Vagina (tissue), 2 donors: ENCODE measurements around the gene THSD7A. TPM values are rescaled to one million over a fixed set of nuclear protein-coding genes. Genes with fewer than 3 reads are reported as not detected.

ENCODE experiments used
- DNase-seq, 2 donors: peaks; one replicate each; pipeline ENCODE4 v3.0.0-alpha.2; 2017; ENCODE audit errors: extremely low spot score in 2 of 2
- H3K27ac ChIP-seq: fragments of 200-600 bp; sonication (generic); one replicate; pipeline ENCODE4 v1.5.1; 2019
- H3K27me3 ChIP-seq: fragments of 200-600 bp; sonication (generic); one replicate; pipeline ENCODE4 v1.5.1; 2019
- H3K36me3 ChIP-seq, 2 donors: fragments of 200-600 bp; sonication (generic); one replicate each; pipeline ENCODE4 v1.5.1; 2017 to 2019
- H3K4me1 ChIP-seq: fragments of 200-600 bp; sonication (generic); one replicate; pipeline ENCODE4 v1.5.1; 2019
- H3K4me3 ChIP-seq, 2 donors: fragments of 200-600 bp; sonication (generic); 1 replicate in 1 of 2; 2 replicates in 1 of 2; pipeline ENCODE4 v1.5.1; 2016 to 2019
- H3K9me3 ChIP-seq: fragments of 200-600 bp; sonication (generic); one replicate; pipeline ENCODE4 v1.5.1; 2019
- POLR2A ChIP-seq, 2 donors: fragments of 450-650 bp; IDR thresholded peaks; one replicate each; pipeline ENCODE4 v1.6.1; 2017; ENCODE audit warnings: antibody characterized with exemption in 2 of 2, mild to moderate bottlenecking in 2 of 2, moderate library complexity in 2 of 2
- POLR2AphosphoS5 ChIP-seq, 2 donors: sonication (generic); formaldehyde crosslinking; IDR thresholded peaks; one replicate each; pipeline ENCODE4 v1.9.0; 2017; ENCODE audit warnings: antibody characterized with exemption in 2 of 2, mild to moderate bottlenecking in 2 of 2, low read depth in 1 of 2; ENCODE audit not compliant: insufficient read depth in 1 of 2
- intact Hi-C: fragments of 100-400 bp; cut with DNase I; formaldehyde crosslinking; loops from one replicate; pipeline ENCODE4 v1.15.1; 2023
- total RNA-seq: library from RNA; depleted of rRNA; stranded (reverse); fragments of >200 nt; gene quantifications from one replicate; pipeline ENCODE4 v1.2.3, GENCODE V29; 2016
- TF ChIP-seq, protein P1 (sequence below), 3 experiments: fragments of 450-650 bp in 2 of 3; fragments of 200-600 bp in 1 of 3; sonication (generic) in 1 of 3; IDR thresholded peaks; one replicate each; pipeline ENCODE4 v1.5.1; 2017 to 2019; ENCODE audit warnings: antibody characterized with exemption in 3 of 3, mild to moderate bottlenecking in 2 of 3, moderate library complexity in 2 of 3

THSD7A gene
- total RNA-seq, 1 donor from 2014 or later, result 9.3 TPM

DNA sequence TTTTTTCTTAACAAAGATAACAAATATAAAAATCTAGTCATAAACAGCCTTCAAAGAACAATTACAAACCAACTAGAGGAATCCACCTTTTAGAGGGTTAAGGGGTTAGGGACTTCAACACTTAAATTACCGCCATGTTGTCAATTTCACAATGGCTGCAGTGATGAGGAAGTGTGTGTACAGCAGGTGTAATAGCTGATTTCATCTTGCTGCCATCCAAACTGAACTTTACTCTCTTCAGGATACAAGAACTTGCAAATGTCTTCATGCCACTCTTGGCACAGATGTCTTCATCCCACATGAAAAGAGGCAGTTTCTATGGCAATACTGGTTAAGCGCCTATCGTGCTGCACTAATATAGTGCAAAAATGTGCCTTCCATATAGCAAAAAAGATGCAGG lies 457.4 kb downstream of the THSD7A start:
- TF ChIP-seq POLR2AphosphoS5 (IDR thresholded peaks at IDR 0.05; ENCODE audit: insufficient read depth in 1 of 2, low read depth in 1 of 2) (no peak), POLR2A (IDR thresholded peaks at IDR 0.05) (no peak)
- TF ChIP-seq, protein P1, sequence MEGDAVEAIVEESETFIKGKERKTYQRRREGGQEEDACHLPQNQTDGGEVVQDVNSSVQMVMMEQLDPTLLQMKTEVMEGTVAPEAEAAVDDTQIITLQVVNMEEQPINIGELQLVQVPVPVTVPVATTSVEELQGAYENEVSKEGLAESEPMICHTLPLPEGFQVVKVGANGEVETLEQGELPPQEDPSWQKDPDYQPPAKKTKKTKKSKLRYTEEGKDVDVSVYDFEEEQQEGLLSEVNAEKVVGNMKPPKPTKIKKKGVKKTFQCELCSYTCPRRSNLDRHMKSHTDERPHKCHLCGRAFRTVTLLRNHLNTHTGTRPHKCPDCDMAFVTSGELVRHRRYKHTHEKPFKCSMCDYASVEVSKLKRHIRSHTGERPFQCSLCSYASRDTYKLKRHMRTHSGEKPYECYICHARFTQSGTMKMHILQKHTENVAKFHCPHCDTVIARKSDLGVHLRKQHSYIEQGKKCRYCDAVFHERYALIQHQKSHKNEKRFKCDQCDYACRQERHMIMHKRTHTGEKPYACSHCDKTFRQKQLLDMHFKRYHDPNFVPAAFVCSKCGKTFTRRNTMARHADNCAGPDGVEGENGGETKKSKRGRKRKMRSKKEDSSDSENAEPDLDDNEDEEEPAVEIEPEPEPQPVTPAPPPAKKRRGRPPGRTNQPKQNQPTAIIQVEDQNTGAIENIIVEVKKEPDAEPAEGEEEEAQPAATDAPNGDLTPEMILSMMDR (IDR thresholded peaks at IDR 0.05), result no peak
- no peaks in the 10 kb centered on the region for H3K4me1 ChIP-seq
- no peak overlapping the region for H3K27ac ChIP-seq
- H3K36me3 ChIP-seq, result no peaks in the 10 kb centered on the region
- intact Hi-C loops, result no loop called here
- H3K4me3 ChIP-seq, result no peak overlapping the region
- no peaks in the 10 kb centered on the region for H3K27me3 ChIP-seq
- DNase-seq, result no peak
- H3K9me3 ChIP-seq, result no peaks in the 10 kb centered on the region

DNA sequence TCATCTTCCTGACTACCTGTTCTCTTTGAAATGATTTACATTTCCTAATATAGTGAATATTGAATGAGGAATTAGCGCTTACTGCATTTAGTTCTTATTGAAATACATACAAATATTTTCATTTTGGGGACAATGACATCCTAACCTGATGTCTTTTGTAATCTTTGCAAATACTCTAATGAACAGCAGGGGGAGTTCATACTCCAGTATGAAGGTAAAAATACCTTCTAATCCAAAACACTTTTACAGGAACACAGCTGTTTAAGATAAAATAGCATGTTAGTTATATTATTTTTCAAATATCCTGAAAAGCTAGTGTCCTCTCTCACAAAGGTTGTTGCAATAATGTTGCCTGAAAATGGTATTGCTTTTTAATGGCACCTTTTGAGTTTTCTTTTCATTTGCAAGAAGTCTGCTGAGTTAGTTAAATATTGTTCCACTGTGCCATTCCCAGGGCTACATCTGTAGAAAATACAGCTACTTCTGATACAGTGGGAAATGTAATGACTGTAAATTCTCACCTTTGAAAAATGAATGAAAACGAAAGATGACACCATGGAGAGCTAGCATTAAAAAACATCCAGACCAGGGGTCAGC lies 458.4 kb downstream of the THSD7A start:
- Histone ChIP-seq H3K4me3 (no peak overlapping the region), H3K36me3 (no peaks in the 10 kb centered on the region), H3K4me1 (no peaks in the 10 kb centered on the region), H3K27ac (no peak overlapping the region), H3K9me3 (no peaks in the 10 kb centered on the region), H3K27me3 (no peaks in the 10 kb centered on the region)
- intact Hi-C loops, result no loop called here
- DNase-seq, result no peak
- TF ChIP-seq, protein P1 (IDR thresholded peaks at IDR 0.05), result no peak
- TF ChIP-seq POLR2A (IDR thresholded peaks at IDR 0.05) (no peak), POLR2AphosphoS5 (IDR thresholded peaks at IDR 0.05; ENCODE audit: insufficient read depth in 1 of 2, low read depth in 1 of 2) (no peak)

DNA sequence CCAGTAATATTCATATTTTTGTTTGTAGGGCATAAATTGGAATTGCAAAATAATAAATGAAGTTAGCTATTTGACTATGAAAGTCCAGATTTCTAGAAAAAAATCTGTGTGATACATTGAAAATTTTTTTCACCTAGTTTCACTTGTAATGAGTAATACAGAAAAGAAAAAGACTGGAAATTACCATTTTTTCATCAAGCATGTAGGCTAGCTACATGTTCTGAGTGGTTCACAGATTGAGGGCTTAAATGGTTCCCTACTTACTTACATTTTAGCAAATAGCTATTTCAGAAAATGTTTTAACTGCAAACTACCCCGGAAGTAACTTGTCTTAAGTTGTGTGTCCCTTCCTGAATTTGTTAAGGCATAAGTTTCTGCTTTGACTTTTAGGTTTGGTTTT lies 462.3 kb downstream of the THSD7A start:
- Histone ChIP-seq H3K27me3 (no peaks in the 10 kb centered on the region), H3K9me3 (no peaks in the 10 kb centered on the region), H3K27ac (no peak overlapping the region), H3K36me3 (no peaks in the 10 kb centered on the region), H3K4me1 (no peaks in the 10 kb centered on the region), H3K4me3 (no peak overlapping the region)
- DNase-seq, result no peak
- TF ChIP-seq POLR2AphosphoS5 (IDR thresholded peaks at IDR 0.05; ENCODE audit: insufficient read depth in 1 of 2, low read depth in 1 of 2) (no peak), POLR2A (IDR thresholded peaks at IDR 0.05) (no peak)
- TF ChIP-seq, protein P1 (IDR thresholded peaks at IDR 0.05), result no peak
- intact Hi-C loops, result no loop called here

DNA sequence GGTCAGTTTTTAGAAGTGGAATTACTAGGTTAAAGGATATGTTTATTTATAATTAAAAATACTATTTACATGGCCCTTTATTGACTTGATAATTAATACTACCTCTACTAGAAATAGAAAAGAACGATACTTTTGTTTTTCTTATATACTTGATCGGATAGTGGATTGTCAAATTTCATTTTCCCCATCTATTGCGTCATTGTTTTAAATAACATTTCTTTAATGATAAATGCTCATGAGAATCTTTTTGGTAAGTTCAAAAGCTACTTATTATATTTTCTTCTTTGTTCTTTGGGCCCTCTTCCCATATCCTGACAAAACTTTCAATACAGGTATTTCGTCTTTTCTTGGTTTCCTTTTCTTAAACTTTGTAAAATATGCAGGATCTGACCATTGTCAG lies 465.9 kb downstream of the THSD7A start:
- DNase-seq, result no peak
- Histone ChIP-seq H3K27ac (no peak overlapping the region), H3K4me3 (no peak overlapping the region), H3K9me3 (no peaks in the 10 kb centered on the region), H3K36me3 (no peaks in the 10 kb centered on the region), H3K27me3 (no peaks in the 10 kb centered on the region), H3K4me1 (no peaks in the 10 kb centered on the region)
- intact Hi-C loops, result no loop called here
- TF ChIP-seq, protein P1 (IDR thresholded peaks at IDR 0.05), result no peak
- TF ChIP-seq POLR2A (IDR thresholded peaks at IDR 0.05), result no peak
- TF ChIP-seq POLR2AphosphoS5 (IDR thresholded peaks at IDR 0.05; ENCODE audit: insufficient read depth in 1 of 2, low read depth in 1 of 2), result no peak

DNA sequence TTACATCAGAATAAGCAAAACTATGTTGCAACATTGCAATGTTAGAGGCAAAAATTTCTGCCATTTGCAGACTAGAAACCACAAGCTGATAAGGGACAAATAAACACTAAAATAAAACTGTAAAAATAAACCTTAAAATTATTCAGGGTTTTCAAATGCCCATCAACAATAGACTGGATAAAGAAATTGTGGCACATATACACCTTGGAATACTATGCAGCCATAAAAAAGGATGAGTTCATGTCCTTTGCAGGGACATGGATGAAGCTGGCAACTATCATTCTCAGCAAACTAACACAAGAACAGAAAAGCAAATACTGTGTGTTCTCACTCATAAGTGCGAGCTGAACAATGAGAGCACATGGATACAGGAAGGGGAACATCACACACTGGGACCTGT lies 473.4 kb downstream of the THSD7A start:
- Histone ChIP-seq H3K27ac (no peak overlapping the region), H3K9me3 (no peaks in the 10 kb centered on the region), H3K27me3 (no peaks in the 10 kb centered on the region), H3K4me1 (no peaks in the 10 kb centered on the region), H3K36me3 (no peaks in the 10 kb centered on the region), H3K4me3 (no peak overlapping the region)
- no peak for DNase-seq
- intact Hi-C loops, result no loop called here
- TF ChIP-seq POLR2A (IDR thresholded peaks at IDR 0.05) (no peak), POLR2AphosphoS5 (IDR thresholded peaks at IDR 0.05; ENCODE audit: insufficient read depth in 1 of 2, low read depth in 1 of 2) (no peak)
- TF ChIP-seq, protein P1 (IDR thresholded peaks at IDR 0.05), result no peak
